Measurements from ENCODE around the gene THSD4. TPM values are rescaled to one million over a fixed set of nuclear protein-coding genes. Genes with fewer than 3 reads are reported as not detected.

Gene THSD4
- total and polyA plus RNA-seq, 2 experiments from 2014 or later, result 5.1 to 25.5 TPM

DNA sequence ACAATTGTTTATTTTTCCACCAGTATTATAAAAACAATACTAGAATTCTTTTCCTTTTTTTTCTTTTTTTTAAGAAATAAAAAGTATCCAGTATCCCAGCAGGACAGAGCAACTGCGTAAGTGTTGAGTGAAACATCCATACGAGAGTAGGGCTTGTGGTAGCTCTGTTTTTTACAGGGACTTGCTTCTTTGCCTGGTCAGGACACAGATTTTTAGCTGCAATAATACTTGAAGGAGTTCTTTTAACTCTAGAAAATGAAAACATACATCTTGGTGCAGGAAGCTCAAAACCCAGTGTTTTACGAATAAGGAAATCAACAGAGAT, 397.4 kb downstream of the THSD4 start:
- DNase-seq (ENCODE audit: low read depth in 1 of 2, low spot score in 1 of 2), result no peak
- H3K4me1 ChIP-seq (ENCODE audit: low read depth), result no peaks in the 10 kb centered on the region
- no peak overlapping the region for H3K27ac ChIP-seq
- TF ChIP-seq, protein P1, sequence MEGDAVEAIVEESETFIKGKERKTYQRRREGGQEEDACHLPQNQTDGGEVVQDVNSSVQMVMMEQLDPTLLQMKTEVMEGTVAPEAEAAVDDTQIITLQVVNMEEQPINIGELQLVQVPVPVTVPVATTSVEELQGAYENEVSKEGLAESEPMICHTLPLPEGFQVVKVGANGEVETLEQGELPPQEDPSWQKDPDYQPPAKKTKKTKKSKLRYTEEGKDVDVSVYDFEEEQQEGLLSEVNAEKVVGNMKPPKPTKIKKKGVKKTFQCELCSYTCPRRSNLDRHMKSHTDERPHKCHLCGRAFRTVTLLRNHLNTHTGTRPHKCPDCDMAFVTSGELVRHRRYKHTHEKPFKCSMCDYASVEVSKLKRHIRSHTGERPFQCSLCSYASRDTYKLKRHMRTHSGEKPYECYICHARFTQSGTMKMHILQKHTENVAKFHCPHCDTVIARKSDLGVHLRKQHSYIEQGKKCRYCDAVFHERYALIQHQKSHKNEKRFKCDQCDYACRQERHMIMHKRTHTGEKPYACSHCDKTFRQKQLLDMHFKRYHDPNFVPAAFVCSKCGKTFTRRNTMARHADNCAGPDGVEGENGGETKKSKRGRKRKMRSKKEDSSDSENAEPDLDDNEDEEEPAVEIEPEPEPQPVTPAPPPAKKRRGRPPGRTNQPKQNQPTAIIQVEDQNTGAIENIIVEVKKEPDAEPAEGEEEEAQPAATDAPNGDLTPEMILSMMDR (IDR thresholded peaks at IDR 0.05; ENCODE audit: low read depth, low read length), result no peak
- H3K27me3 ChIP-seq, result no peaks in the 10 kb centered on the region
- no peak overlapping the region for H3K4me3 ChIP-seq
- H3K36me3 ChIP-seq, result no peaks in the 10 kb centered on the region
- H3K9me3 ChIP-seq (ENCODE audit: low read depth), result peaks cover 2% of the 10 kb centered on the region

DNA sequence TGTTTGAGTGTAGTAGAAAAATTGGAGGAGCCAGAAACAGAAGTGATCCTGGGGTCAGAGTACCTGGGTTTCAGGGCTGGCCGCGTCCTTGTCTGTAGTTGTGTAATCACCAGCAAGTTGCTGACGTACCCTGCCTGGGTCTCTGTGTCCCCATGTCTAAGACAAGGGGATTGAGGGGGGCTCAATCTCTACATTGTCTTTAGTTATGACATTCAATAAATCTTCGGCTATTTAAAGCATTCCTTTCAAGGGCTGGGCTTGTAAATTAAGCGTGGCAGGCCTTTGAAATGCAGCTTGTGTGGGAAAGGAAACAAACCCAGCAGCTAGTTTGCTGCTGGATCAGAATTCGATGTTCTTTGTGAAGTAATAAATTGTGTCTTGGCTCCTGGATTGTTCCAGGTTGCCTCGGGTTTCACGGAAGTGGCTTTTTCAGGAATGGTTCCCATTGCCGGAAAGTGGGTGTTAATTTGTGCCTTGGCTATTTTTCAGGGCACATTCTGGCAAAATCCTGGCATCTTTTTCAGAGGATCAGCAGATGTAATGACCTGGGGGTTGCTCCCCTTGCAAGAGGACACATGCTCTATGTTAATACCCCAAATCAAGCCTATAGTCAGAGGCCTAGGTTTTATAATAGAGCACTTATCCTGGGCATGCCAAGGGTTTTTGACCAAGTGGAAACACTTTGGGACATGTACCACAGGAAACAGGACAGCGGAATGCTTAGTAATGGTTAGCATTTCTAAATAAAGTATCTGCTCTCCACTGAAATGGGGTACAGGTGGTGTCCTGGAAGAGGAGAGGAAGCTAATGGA, 400.3 kb downstream of the THSD4 start:
- Histone ChIP-seq H3K27me3 (no peaks in the 10 kb centered on the region), H3K4me3 (no peak overlapping the region), H3K4me1 (ENCODE audit: low read depth) (peaks cover 5% of the 10 kb centered on the region), H3K36me3 (no peaks in the 10 kb centered on the region), H3K9me3 (ENCODE audit: low read depth) (no peaks in the 10 kb centered on the region), H3K27ac (no peak overlapping the region)
- TF ChIP-seq, protein P1 (IDR thresholded peaks at IDR 0.05; ENCODE audit: low read depth, low read length), result no peak
- no peak for DNase-seq (ENCODE audit: low read depth in 1 of 2, low spot score in 1 of 2)

DNA sequence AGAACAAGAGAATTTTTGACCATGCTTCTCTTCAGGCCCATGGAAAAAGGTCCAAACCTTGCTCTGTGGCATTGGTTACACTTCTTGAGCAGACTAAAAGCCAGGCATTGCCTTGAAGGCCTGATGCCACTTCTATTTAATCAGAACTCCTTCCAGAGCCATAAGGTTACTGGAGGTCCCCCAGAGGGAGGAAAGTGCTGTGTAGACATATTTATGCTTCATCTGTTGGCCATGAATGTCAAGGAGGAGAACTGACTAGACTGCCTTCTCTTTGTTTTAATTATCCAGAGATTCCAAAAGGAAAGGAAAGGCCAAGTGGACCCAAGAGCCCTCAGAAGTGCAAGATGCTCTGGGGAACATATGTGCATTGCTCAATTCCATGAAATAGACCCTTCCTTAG, 402.5 kb downstream of the THSD4 start:
- no peak overlapping the region for H3K27ac ChIP-seq
- DNase-seq (ENCODE audit: low read depth in 1 of 2, low spot score in 1 of 2), result no peak
- no peaks in the 10 kb centered on the region for H3K27me3 ChIP-seq
- no peaks in the 10 kb centered on the region for H3K9me3 ChIP-seq (ENCODE audit: low read depth)
- TF ChIP-seq, protein P1 (IDR thresholded peaks at IDR 0.05; ENCODE audit: low read depth, low read length), result no peak
- H3K36me3 ChIP-seq, result no peaks in the 10 kb centered on the region
- peaks cover 5% of the 10 kb centered on the region for H3K4me1 ChIP-seq (ENCODE audit: low read depth)
- H3K4me3 ChIP-seq, result no peak overlapping the region

DNA sequence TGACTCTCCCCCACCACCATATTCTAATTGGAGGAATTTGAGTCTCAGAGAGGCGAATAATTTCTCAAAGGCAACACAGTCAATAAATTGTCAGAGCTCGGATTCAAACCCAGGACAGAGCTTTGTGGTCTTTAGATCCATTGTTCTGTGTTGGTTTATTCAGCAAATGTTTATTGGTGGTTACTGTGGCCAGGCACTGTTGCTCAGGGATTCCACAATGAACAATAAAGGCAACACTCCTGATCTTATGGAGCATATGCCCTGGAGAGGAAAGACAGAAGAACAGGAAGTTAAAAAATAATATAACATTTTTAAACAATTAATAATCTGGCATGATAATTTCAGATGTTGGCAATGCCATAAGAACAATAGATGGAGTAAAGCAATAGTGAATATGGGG, 403.4 kb downstream of the THSD4 start:
- Histone ChIP-seq H3K4me3 (no peak overlapping the region), H3K9me3 (ENCODE audit: low read depth) (no peaks in the 10 kb centered on the region), H3K4me1 (ENCODE audit: low read depth) (peaks cover 5% of the 10 kb centered on the region), H3K27me3 (no peaks in the 10 kb centered on the region), H3K36me3 (no peaks in the 10 kb centered on the region), H3K27ac (no peak overlapping the region)
- no peak for DNase-seq (ENCODE audit: low read depth in 1 of 2, low spot score in 1 of 2)
- TF ChIP-seq, protein P1 (IDR thresholded peaks at IDR 0.05; ENCODE audit: low read depth, low read length), result no peak

DNA sequence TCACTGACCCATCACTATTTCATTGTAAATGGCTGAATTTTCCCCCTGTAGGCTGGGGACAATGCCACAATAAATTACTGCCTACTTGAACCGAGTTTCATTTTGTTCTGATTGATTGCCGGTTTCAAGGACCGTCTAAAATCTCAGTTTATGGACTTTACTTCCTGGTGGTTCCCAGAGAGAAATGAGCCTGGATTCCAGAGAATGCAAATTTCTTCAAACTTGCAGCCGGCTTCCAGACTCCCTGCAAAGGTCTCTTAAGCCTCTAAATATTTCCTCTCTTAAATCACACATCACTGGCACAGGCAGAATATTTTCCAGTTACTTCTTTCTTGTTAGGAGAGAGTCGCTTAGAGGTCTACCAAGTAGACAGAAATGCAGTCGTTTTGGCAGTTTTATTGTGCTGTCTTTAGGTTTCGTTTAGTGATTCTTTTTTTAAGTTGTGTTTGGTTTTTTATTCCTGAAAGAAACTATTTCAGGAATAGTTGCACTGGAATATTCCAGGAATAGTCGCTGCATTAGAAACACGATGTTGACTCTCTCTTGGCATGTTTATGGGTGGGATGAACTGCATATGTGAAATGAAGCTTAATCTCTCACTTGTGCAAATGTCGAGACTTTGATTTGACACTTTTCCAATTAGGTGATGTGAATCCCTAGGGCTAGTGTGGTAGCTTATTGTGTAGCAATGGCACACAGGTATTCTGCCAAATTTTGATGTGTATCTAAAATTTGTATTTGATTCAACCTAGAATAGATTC, 411.0 kb downstream of the THSD4 start:
- DNase-seq (ENCODE audit: low read depth in 1 of 2, low spot score in 1 of 2), result peak in 1 of 2 donors; percentile 15
- H3K4me1 ChIP-seq (ENCODE audit: low read depth), result no peaks in the 10 kb centered on the region
- TF ChIP-seq, protein P1 (IDR thresholded peaks at IDR 0.05; ENCODE audit: low read depth, low read length), result no peak
- H3K27ac ChIP-seq, result no peak overlapping the region
- no peaks in the 10 kb centered on the region for H3K27me3 ChIP-seq
- H3K36me3 ChIP-seq, result no peaks in the 10 kb centered on the region
- no peak overlapping the region for H3K4me3 ChIP-seq
- H3K9me3 ChIP-seq (ENCODE audit: low read depth), result no peaks in the 10 kb centered on the region

Measured in cardiac muscle cell (in vitro differentiated cells and primary cell).